Measurements from ENCODE around the gene UBQLN1. TPM values are rescaled to one million over a fixed set of nuclear protein-coding genes. Genes with fewer than 3 reads are reported as not detected.

UBQLN1 gene
- total and polyA plus RNA-seq, 9 of the 15 experiments (the other 6 are each of a cell fraction or from before 2014, with no cell fraction given): 7.5 to 120 (median 52.8) TPM

GRCh38 chr9:83707768-83708514, at the start of gene UBQLN1 (continued):
- TF ChIP-seq CTBP1 (IDR thresholded peaks at IDR 0.05; ENCODE audit: borderline replicate concordance): no peak; the same call in 1 of the 2 replicates
- TF ChIP-seq, protein P1, sequence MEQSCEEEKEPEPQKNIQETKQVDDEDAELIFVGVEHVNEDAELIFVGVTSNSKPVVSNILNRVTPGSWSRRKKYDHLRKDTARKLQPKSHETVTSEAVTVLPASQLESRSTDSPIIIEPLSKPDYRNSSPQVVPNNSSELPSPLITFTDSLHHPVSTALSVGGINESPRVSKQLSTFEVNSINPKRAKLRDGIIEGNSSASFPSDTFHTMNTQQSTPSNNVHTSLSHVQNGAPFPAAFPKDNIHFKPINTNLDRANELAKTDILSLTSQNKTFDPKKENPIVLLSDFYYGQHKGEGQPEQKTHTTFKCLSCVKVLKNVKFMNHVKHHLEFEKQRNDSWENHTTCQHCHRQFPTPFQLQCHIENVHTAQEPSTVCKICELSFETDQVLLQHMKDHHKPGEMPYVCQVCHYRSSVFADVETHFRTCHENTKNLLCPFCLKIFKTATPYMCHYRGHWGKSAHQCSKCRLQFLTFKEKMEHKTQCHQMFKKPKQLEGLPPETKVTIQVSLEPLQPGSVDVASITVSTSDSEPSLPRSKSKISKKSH (CRISPR knock-in tag; IDR thresholded peaks at IDR 0.05): no peak
- TF ChIP-seq TOE1 (IDR thresholded peaks at IDR 0.05; ENCODE audit: borderline replicate concordance): peak; percentile 10; the same call in 1 of the 2 replicates
- TF ChIP-seq TOE1 (CRISPR knock-in tag; IDR thresholded peaks at IDR 0.05; ENCODE audit: borderline replicate concordance, low read depth): no peak
- TF ChIP-seq TAF15 (IDR thresholded peaks at IDR 0.05; ENCODE audit: low read depth, low read length): no peak
- TF ChIP-seq HOMEZ (CRISPR knock-in tag; IDR thresholded peaks at IDR 0.05): no peak
- TF ChIP-seq ATF2 (CRISPR knock-in tag; IDR thresholded peaks at IDR 0.05): no peak
- TF ChIP-seq HNRNPLL (IDR thresholded peaks at IDR 0.05; ENCODE audit: low read depth, low read length, poor library complexity, severe bottlenecking): no peak
- TF ChIP-seq, protein P2, sequence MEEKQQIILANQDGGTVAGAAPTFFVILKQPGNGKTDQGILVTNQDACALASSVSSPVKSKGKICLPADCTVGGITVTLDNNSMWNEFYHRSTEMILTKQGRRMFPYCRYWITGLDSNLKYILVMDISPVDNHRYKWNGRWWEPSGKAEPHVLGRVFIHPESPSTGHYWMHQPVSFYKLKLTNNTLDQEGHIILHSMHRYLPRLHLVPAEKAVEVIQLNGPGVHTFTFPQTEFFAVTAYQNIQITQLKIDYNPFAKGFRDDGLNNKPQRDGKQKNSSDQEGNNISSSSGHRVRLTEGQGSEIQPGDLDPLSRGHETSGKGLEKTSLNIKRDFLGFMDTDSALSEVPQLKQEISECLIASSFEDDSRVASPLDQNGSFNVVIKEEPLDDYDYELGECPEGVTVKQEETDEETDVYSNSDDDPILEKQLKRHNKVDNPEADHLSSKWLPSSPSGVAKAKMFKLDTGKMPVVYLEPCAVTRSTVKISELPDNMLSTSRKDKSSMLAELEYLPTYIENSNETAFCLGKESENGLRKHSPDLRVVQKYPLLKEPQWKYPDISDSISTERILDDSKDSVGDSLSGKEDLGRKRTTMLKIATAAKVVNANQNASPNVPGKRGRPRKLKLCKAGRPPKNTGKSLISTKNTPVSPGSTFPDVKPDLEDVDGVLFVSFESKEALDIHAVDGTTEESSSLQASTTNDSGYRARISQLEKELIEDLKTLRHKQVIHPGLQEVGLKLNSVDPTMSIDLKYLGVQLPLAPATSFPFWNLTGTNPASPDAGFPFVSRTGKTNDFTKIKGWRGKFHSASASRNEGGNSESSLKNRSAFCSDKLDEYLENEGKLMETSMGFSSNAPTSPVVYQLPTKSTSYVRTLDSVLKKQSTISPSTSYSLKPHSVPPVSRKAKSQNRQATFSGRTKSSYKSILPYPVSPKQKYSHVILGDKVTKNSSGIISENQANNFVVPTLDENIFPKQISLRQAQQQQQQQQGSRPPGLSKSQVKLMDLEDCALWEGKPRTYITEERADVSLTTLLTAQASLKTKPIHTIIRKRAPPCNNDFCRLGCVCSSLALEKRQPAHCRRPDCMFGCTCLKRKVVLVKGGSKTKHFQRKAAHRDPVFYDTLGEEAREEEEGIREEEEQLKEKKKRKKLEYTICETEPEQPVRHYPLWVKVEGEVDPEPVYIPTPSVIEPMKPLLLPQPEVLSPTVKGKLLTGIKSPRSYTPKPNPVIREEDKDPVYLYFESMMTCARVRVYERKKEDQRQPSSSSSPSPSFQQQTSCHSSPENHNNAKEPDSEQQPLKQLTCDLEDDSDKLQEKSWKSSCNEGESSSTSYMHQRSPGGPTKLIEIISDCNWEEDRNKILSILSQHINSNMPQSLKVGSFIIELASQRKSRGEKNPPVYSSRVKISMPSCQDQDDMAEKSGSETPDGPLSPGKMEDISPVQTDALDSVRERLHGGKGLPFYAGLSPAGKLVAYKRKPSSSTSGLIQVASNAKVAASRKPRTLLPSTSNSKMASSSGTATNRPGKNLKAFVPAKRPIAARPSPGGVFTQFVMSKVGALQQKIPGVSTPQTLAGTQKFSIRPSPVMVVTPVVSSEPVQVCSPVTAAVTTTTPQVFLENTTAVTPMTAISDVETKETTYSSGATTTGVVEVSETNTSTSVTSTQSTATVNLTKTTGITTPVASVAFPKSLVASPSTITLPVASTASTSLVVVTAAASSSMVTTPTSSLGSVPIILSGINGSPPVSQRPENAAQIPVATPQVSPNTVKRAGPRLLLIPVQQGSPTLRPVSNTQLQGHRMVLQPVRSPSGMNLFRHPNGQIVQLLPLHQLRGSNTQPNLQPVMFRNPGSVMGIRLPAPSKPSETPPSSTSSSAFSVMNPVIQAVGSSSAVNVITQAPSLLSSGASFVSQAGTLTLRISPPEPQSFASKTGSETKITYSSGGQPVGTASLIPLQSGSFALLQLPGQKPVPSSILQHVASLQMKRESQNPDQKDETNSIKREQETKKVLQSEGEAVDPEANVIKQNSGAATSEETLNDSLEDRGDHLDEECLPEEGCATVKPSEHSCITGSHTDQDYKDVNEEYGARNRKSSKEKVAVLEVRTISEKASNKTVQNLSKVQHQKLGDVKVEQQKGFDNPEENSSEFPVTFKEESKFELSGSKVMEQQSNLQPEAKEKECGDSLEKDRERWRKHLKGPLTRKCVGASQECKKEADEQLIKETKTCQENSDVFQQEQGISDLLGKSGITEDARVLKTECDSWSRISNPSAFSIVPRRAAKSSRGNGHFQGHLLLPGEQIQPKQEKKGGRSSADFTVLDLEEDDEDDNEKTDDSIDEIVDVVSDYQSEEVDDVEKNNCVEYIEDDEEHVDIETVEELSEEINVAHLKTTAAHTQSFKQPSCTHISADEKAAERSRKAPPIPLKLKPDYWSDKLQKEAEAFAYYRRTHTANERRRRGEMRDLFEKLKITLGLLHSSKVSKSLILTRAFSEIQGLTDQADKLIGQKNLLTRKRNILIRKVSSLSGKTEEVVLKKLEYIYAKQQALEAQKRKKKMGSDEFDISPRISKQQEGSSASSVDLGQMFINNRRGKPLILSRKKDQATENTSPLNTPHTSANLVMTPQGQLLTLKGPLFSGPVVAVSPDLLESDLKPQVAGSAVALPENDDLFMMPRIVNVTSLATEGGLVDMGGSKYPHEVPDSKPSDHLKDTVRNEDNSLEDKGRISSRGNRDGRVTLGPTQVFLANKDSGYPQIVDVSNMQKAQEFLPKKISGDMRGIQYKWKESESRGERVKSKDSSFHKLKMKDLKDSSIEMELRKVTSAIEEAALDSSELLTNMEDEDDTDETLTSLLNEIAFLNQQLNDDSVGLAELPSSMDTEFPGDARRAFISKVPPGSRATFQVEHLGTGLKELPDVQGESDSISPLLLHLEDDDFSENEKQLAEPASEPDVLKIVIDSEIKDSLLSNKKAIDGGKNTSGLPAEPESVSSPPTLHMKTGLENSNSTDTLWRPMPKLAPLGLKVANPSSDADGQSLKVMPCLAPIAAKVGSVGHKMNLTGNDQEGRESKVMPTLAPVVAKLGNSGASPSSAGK (IDR thresholded peaks at IDR 0.05): peak; percentile 66
- TF ChIP-seq SRF (CRISPR knock-in tag; IDR thresholded peaks at IDR 0.05): no peak

All from K562 (cell line).